SKM-1 treated with dmso at 0.1 percent for 144 hours (cell line): Measurements from ENCODE around the gene FILIP1L.

Source experiments
- DNase-seq: peaks from one replicate; lab custom pipeline; 2025; ENCODE audit not compliant: unreplicated experiment; lab: John Stamatoyannopoulos, UW

FILIP1L gene

GRCh38 chr3:99817437-99818240 is 296.7 kb downstream of the FILIP1L start, which contains the start of gene CMSS1:
CMSS1 (plus strand) TSS chr3:99817862.
- DNase-seq, result peak; percentile 86

- no peak for DNase-seq
Observed at GRCh38 chr3:99817047-99817436, 297.3 kb downstream of the FILIP1L start.

DNA sequence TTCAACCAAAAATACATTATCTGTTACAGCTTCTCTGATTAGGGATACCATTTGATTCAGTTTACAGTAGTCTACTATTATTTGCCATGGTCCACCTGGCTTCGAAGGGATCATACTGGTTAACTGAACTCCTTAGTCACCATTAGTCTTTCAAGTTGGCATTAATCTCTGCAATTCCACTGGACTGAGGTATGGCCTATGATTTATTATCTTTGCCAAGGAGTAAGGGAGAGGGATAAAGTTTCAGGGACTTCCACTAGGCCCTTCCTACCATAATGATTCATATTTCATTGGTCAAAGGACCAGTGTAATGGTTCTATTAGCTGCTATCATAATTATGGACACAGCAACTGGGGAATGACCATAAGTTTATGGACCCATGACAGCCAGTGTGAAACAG is 303.9 kb downstream of the FILIP1L start:
- no peak for DNase-seq

DNA sequence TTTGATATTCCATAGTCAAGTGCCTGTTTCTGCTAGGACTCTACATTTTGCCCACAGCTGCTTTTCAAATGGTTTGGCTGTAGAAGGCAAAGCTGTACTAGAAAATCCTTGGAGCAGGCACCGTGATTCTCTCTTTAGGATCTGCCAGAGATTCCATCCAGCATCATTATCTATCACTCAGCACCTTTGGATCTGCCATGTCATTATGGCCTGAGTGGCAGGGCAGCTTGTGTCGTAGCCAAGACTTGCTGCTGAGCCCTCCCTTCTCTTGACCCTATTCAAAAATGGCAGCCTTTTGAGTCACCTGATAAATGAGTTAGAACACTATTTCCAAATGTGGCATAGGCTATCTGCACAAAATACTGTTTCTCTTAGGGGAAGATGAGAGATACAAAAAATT is 304.7 kb downstream of the FILIP1L start:
- no peak for DNase-seq

DNA sequence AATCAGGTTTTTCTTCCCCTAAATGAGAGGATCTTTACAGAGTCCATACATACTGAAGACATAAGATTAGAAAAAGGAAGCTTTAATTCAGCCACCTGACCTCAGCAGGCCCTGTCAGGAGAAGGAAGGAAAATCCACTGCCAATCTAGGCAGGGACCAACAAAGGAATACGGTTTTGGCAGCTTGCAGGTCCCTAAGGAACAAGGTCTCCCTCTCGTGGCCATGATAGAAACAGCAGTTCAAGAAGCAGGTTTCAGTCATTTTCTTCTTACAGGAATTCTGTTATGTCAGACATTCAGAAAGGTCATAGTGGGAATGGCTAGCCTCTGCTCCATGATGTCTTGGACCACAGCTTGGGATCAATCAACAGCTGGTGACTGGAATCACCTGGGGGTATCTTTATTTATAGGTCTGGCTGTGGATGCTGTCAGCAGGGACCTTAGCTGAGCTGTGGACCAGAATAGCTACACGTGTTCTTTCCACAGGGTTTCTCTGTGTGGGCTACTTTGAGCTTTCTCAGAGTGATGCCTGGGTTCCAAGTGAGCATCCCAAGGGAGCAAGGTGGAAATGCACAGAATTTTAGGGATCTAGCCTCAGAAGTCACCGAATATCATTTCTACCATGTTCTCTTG is 306.0 kb downstream of the FILIP1L start:
- peak; percentile 59 for DNase-seq

GRCh38 chr3:99805160-99805559 is 309.1 kb downstream of the FILIP1L start:
- no peak for DNase-seq

- DNase-seq, result no peak
Observed at GRCh38 chr3:99803297-99803696, 311.0 kb downstream of the FILIP1L start.

DNA sequence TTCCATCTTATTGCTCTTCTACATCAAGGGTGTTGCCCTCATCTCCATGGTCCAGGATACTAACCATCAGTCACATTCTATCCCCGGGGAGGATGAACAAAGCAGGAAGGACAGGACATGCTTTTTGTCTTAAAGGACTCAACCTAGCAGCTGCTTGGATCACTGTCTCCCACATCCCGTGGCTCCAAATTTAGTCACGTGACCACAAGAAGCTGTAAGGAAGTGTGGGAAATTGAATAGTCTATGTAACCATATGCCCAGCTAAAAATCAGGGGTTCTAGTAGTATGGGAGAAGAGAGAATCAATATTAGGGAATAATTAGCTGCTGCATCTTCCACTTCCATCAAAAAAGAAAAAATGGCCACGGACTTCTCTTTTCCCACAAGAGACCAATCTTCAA is 314.9 kb downstream of the FILIP1L start:
- no peak for DNase-seq

DNA sequence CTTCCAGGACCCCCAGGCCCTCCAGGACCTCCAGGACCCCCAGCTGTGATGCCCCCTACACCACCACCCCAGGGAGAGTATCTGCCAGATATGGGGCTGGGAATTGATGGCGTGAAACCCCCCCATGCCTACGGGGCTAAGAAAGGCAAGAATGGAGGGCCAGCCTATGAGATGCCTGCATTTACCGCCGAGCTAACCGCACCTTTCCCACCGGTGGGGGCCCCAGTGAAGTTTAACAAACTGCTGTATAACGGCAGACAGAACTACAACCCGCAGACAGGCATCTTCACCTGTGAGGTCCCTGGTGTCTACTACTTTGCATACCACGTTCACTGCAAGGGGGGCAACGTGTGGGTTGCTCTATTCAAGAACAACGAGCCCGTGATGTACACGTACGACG is 318.7 kb downstream of the FILIP1L start:
- no peak for DNase-seq

DNA sequence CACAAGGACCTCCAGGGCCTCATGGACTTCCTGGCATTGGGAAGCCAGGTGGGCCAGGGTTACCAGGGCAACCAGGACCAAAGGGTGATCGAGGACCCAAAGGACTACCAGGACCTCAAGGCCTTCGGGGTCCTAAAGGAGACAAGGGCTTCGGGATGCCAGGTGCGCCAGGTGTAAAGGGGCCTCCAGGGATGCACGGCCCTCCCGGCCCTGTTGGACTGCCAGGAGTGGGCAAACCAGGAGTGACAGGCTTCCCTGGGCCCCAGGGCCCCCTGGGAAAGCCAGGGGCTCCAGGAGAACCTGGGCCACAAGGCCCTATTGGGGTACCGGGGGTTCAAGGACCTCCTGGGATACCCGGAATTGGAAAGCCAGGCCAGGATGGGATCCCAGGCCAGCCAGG is 319.8 kb downstream of the FILIP1L start:
- DNase-seq, result no peak

DNA sequence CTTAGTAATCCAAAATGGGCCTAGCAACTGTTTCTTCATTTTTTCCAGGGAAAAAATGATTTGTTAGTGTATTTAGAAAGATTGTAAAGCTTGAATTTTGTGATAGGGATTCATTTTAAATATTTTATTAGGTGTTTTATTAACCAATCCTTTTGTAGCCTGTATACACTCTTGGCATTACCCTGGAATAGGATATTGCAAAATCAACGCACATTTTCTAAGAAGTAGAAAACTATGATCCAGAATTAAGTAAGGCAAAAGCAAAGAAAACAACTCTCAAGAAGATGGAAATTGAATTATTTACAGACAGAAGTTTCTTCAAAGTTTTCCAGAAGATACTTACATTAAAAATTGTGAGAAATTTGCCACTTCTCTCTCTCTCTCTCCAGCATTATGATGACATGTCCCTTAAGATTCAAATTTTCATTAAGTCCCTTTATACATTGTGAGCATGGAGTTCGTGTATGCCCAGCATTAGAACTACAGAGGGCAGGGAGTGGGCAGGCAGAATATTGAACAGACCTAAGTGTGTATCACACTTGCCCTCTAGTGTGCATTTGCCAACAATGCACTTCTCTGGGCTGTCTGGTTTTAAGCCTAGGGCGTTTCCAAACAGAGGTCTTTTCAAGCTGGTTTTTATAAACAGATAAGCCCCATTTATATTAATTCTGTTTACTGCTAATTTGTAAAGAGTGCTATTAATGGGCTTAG is 325.1 kb downstream of the FILIP1L start:
- DNase-seq, result peak; percentile 45
